HG02588 (cell line): Measurements from ENCODE around the gene CATSPER4.

ENCODE experiments used
- ATAC-seq: cut with Tn5 transposase; IDR thresholded peaks from one replicate; pipeline ENCODE4 v1.9.1; 2021; ENCODE audit warnings: mild to moderate bottlenecking, moderate library complexity; ENCODE audit not compliant: unreplicated experiment

Gene CATSPER4

GRCh38 chr1:26190373-26190987 is at the start of gene CATSPER4:
TSS of gene CATSPER4 (plus strand) at chr1:26190602. CDS start at chr1:26190628, 26 bp downstream.
- no peak for ATAC-seq

GRCh38 chr1:26142159-26142558 is 48.2 kb upstream of the CATSPER4 start:
- ATAC-seq = no peak

GRCh38 chr1:26145041-26145959 is 45.1 kb upstream of the CATSPER4 start:
- no peak for ATAC-seq

- no peak for ATAC-seq
Measured at GRCh38 chr1:26145960-26146294, 44.5 kb upstream of the CATSPER4 start.

- ATAC-seq = no peak
Measured at GRCh38 chr1:26148887-26149286, 41.5 kb upstream of the CATSPER4 start.

- no peak for ATAC-seq
Measured at GRCh38 chr1:26153966-26154532, 36.4 kb upstream of the CATSPER4 start.

- no peak for ATAC-seq
Measured at GRCh38 chr1:26154750-26155149, 35.7 kb upstream of the CATSPER4 start.

GRCh38 chr1:26155370-26156284 is 34.8 kb upstream of the CATSPER4 start:
- ATAC-seq = no peak

- no peak for ATAC-seq
Measured at GRCh38 chr1:26156285-26157038, 33.9 kb upstream of the CATSPER4 start.

GRCh38 chr1:26158271-26158907 is 32.0 kb upstream of the CATSPER4 start:
- no peak for ATAC-seq

GRCh38 chr1:26158908-26159742 is 31.3 kb upstream of the CATSPER4 start, which contains the start of gene FAM110D:
TSS of gene FAM110D (plus strand) at chr1:26159079. CDS start at chr1:26161292, 2,213 bp downstream.
- ATAC-seq = no peak

GRCh38 chr1:26159743-26160039 is 30.7 kb upstream of the CATSPER4 start:
- ATAC-seq = no peak

GRCh38 chr1:26160527-26161414 is 29.6 kb upstream of the CATSPER4 start:
- ATAC-seq = no peak

GRCh38 chr1:26161415-26162219 is 28.8 kb upstream of the CATSPER4 start:
- no peak for ATAC-seq

- no peak for ATAC-seq
Measured at GRCh38 chr1:26162220-26162709, 28.1 kb upstream of the CATSPER4 start.

- no peak for ATAC-seq
Measured at GRCh38 chr1:26163684-26164035, 26.7 kb upstream of the CATSPER4 start.
